IPS-15b (cell line): ENCODE data around the gene DDX31.

Experiments used
- H3K27me3 ChIP-seq: one replicate; pipeline ENCODE4 v1.6.1; 2013; ENCODE audit warnings: low read length; ENCODE audit not compliant: control insufficient read depth, insufficient read depth
- H3K36me3 ChIP-seq: one replicate; pipeline ENCODE4 v1.6.1; 2013; ENCODE audit warnings: low read length; ENCODE audit not compliant: control insufficient read depth, insufficient read depth
- H3K4me1 ChIP-seq: one replicate; pipeline ENCODE4 v1.6.1; 2013; ENCODE audit warnings: mild to moderate bottlenecking, low read length; ENCODE audit not compliant: control insufficient read depth, insufficient read depth
- H3K4me3 ChIP-seq: one replicate; pipeline ENCODE4 v1.5.1; 2013; ENCODE audit warnings: low read depth, low read length
- H3K9ac ChIP-seq: one replicate; pipeline ENCODE4 v1.6.1; 2013; ENCODE audit warnings: low read depth, mild to moderate bottlenecking, low read length
- H3K9me3 ChIP-seq: one replicate; pipeline ENCODE4 v1.6.1; 2013; ENCODE audit warnings: mild to moderate bottlenecking, low read length; ENCODE audit not compliant: control insufficient read depth, insufficient read depth

DDX31 gene

DNA sequence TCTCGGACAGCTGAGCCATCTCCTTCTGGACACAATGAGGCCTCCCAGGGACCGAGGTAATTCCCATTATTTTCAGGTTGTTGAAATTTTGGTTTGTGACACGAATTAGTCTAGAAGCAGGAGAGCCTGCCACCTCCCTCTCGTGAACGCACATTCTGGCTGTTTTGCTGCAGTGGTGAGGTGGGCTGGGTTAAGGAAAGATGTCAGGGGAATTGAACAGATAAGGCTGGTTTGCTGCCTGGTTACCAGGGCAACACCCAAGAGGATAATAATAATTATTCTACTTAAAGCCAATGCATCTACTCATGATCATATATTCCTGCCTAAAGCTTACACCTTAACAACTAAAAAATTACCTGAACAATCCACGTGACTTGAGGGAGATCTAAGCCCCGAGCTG is 38.1 kb downstream of the DDX31 start:
- peaks cover 21% of the 10 kb centered on the region for H3K36me3 ChIP-seq
- H3K27me3 ChIP-seq = no peaks in the 10 kb centered on the region
- H3K4me1 ChIP-seq = peaks cover 7% of the 10 kb centered on the region

GRCh38 chr9:132631280-132631679 is 38.5 kb downstream of the DDX31 start:
- H3K4me1 ChIP-seq = peaks cover 7% of the 10 kb centered on the region
- H3K9me3 ChIP-seq = no peaks in the 10 kb centered on the region
- no peak overlapping the region for H3K9ac ChIP-seq
- H3K27me3 ChIP-seq = no peaks in the 10 kb centered on the region
- H3K4me3 ChIP-seq = no peak overlapping the region
- H3K36me3 ChIP-seq = peaks cover 21% of the 10 kb centered on the region

More for the DNA sequence above, 38.1 kb downstream of the DDX31 start:
- Histone ChIP-seq H3K9ac (no peak overlapping the region), H3K4me3 (no peak overlapping the region), H3K9me3 (no peaks in the 10 kb centered on the region)

- Histone ChIP-seq H3K9me3 (no peaks in the 10 kb centered on the region), H3K36me3 (peaks cover 20% of the 10 kb centered on the region), H3K9ac (no peak overlapping the region), H3K4me3 (no peak overlapping the region), H3K4me1 (peaks cover 7% of the 10 kb centered on the region), H3K27me3 (no peaks in the 10 kb centered on the region)
Observed at GRCh38 chr9:132630811-132631210, 39.0 kb downstream of the DDX31 start.

GRCh38 chr9:132630116-132630515 is 39.7 kb downstream of the DDX31 start:
- no peaks in the 10 kb centered on the region for H3K9me3 ChIP-seq
- peaks cover 22% of the 10 kb centered on the region for H3K36me3 ChIP-seq
- no peak overlapping the region for H3K4me3 ChIP-seq
- H3K9ac ChIP-seq = no peak overlapping the region
- peaks cover 7% of the 10 kb centered on the region for H3K4me1 ChIP-seq
- H3K27me3 ChIP-seq = no peaks in the 10 kb centered on the region

GRCh38 chr9:132628746-132629145 is 41.0 kb downstream of the DDX31 start:
- H3K4me1 ChIP-seq = peaks cover 7% of the 10 kb centered on the region
- no peak overlapping the region for H3K4me3 ChIP-seq
- H3K36me3 ChIP-seq = peaks cover 23% of the 10 kb centered on the region
- H3K9me3 ChIP-seq = no peaks in the 10 kb centered on the region
- no peak overlapping the region for H3K9ac ChIP-seq
- no peaks in the 10 kb centered on the region for H3K27me3 ChIP-seq

DNA sequence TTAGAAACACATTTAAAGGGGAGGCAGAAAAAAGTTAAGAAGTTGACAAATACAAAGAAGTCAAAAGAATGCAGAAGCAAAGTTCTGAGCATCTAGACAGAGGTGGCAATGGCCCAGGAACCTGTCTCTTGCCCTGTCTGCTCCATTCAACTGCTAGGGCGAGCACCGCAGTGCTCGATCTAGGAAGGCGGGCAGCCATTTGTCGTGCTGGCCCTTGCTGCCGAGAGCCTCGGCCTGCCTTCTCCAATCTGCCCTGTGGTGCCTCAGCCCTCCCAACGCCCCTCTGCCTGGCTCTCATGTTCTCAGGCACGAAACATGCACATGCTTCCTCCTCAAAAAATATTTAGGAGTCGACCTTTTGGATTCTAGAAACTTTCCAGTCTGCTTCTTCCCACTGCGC is 42.2 kb downstream of the DDX31 start:
- H3K4me1 ChIP-seq = peaks cover 7% of the 10 kb centered on the region

GRCh38 chr9:132627106-132627505 is 42.7 kb downstream of the DDX31 start:
- Histone ChIP-seq H3K9me3 (no peaks in the 10 kb centered on the region), H3K4me1 (peaks cover 7% of the 10 kb centered on the region), H3K36me3 (peaks cover 23% of the 10 kb centered on the region), H3K9ac (no peak overlapping the region), H3K4me3 (no peak overlapping the region), H3K27me3 (no peaks in the 10 kb centered on the region)

More for the DNA sequence above, 42.2 kb downstream of the DDX31 start:
- Histone ChIP-seq H3K4me3 (no peak overlapping the region), H3K9ac (no peak overlapping the region), H3K36me3 (peaks cover 23% of the 10 kb centered on the region), H3K27me3 (no peaks in the 10 kb centered on the region), H3K9me3 (no peaks in the 10 kb centered on the region)

GRCh38 chr9:132626285-132626684 is 43.5 kb downstream of the DDX31 start:
- H3K9ac ChIP-seq = no peak overlapping the region
- peaks cover 23% of the 10 kb centered on the region for H3K36me3 ChIP-seq
- no peaks in the 10 kb centered on the region for H3K27me3 ChIP-seq
- no peaks in the 10 kb centered on the region for H3K9me3 ChIP-seq
- H3K4me3 ChIP-seq = no peak overlapping the region
- peaks cover 7% of the 10 kb centered on the region for H3K4me1 ChIP-seq

DNA sequence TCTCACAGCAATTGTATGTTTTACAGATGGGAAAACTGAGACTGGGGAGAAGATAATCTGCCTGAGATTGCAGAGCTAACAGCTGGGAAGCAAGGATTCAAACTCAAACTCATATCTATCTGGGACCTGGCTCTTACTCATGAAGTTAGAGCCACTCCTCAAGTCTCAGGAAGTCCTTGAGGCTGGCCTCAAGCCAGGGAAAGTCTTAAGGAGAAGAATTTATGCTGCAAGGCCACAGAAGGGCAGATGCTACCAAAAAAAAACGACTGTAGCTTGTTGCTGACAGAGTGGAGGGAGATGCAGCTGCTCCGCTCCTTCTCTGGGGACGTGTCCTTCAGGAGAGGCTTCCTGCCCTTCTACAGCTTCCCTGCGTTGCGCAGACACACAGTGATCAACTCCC is 47.6 kb downstream of the DDX31 start:
- peaks cover 4% of the 10 kb centered on the region for H3K36me3 ChIP-seq
- H3K9me3 ChIP-seq = no peaks in the 10 kb centered on the region
- no peak overlapping the region for H3K4me3 ChIP-seq
- no peaks in the 10 kb centered on the region for H3K4me1 ChIP-seq
- no peaks in the 10 kb centered on the region for H3K27me3 ChIP-seq
- no peak overlapping the region for H3K9ac ChIP-seq

- Histone ChIP-seq H3K4me3 (no peak overlapping the region), H3K9ac (no peak overlapping the region), H3K4me1 (peaks cover 6% of the 10 kb centered on the region), H3K36me3 (peaks cover 4% of the 10 kb centered on the region), H3K27me3 (no peaks in the 10 kb centered on the region), H3K9me3 (no peaks in the 10 kb centered on the region)
Observed at GRCh38 chr9:132616725-132617124, 53.1 kb downstream of the DDX31 start.

DNA sequence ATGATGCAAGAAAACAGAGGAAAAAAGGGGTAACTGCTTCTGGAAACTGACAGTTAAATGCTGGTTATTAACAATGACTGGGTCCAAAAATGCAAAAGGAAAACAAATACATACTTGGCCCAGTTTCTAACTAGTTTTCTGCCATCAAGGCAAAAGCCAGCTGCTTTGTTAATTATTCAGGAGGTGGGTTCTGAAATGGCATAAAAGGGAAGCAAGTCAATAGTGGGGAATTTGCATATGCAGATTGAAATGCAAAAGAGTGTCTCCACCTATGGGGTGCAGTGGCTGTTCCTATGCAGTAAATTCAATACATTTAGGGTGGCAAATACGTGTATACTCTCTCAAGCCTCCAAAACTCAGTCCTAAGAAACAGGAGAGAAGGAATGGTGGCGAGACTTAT is 54.0 kb downstream of the DDX31 start:
- Histone ChIP-seq H3K9me3 (no peaks in the 10 kb centered on the region), H3K27me3 (no peaks in the 10 kb centered on the region), H3K4me1 (peaks cover 7% of the 10 kb centered on the region), H3K4me3 (no peak overlapping the region), H3K36me3 (peaks cover 10% of the 10 kb centered on the region), H3K9ac (no peak overlapping the region)

- Histone ChIP-seq H3K4me1 (peaks cover 8% of the 10 kb centered on the region), H3K4me3 (no peak overlapping the region), H3K36me3 (peaks cover 16% of the 10 kb centered on the region)
Observed at GRCh38 chr9:132614324-132614723, 55.5 kb downstream of the DDX31 start.

GRCh38 chr9:132610661-132611060 is 59.1 kb downstream of the DDX31 start:
- H3K4me1 ChIP-seq = peaks cover 8% of the 10 kb centered on the region
- no peaks in the 10 kb centered on the region for H3K27me3 ChIP-seq
- peaks cover 25% of the 10 kb centered on the region for H3K36me3 ChIP-seq
- H3K9me3 ChIP-seq = no peaks in the 10 kb centered on the region
- no peak overlapping the region for H3K9ac ChIP-seq
- H3K4me3 ChIP-seq = no peak overlapping the region

More at GRCh38 chr9:132614324-132614723, 55.5 kb downstream of the DDX31 start:
- H3K9me3 ChIP-seq = no peaks in the 10 kb centered on the region
- H3K9ac ChIP-seq = no peak overlapping the region
- H3K27me3 ChIP-seq = no peaks in the 10 kb centered on the region
